ENCODE measurements around the gene EIF3A.

The EIF3A gene

GRCh38 chr10:119001717-119002500, 78.7 kb downstream of the EIF3A start:
- DNase-seq (ENCODE audit: low read depth) = no peak
- TF ChIP-seq, protein P1, sequence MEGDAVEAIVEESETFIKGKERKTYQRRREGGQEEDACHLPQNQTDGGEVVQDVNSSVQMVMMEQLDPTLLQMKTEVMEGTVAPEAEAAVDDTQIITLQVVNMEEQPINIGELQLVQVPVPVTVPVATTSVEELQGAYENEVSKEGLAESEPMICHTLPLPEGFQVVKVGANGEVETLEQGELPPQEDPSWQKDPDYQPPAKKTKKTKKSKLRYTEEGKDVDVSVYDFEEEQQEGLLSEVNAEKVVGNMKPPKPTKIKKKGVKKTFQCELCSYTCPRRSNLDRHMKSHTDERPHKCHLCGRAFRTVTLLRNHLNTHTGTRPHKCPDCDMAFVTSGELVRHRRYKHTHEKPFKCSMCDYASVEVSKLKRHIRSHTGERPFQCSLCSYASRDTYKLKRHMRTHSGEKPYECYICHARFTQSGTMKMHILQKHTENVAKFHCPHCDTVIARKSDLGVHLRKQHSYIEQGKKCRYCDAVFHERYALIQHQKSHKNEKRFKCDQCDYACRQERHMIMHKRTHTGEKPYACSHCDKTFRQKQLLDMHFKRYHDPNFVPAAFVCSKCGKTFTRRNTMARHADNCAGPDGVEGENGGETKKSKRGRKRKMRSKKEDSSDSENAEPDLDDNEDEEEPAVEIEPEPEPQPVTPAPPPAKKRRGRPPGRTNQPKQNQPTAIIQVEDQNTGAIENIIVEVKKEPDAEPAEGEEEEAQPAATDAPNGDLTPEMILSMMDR (conservative IDR thresholded peaks at IDR 0.05; ENCODE audit: low read depth, low read length) = no peak
- no peak overlapping the region for H3K4me3 ChIP-seq (ENCODE audit: low read length)

DNA sequence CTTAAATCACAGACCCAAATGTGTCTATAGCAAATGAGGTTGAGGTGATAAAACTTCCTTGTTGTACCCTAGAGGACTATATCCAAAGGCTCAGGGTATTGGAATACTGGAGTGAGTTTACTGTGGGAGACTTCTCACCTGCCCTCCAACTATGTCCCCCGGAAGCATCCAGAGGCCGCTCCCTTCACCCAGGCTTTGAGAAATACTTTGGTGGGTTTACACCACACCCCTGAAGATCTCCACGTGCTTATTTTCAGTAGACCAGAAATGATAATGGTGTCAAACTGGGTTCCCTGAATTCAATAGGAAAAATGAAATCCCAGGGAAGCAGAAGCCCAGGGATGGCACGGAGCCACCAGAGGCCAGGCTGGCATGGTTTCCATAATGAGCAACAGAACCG, 82.4 kb downstream of the EIF3A start:
- DNase-seq (ENCODE audit: low read depth) = no peak
- H3K4me3 ChIP-seq (ENCODE audit: low read length) = no peak overlapping the region
- TF ChIP-seq, protein P1 (conservative IDR thresholded peaks at IDR 0.05; ENCODE audit: low read depth, low read length) = no peak

- TF ChIP-seq, protein P1 (conservative IDR thresholded peaks at IDR 0.05; ENCODE audit: low read depth, low read length) = no peak
- no peak for DNase-seq (ENCODE audit: low read depth)
These were observed 83.2 kb downstream of the EIF3A start for GRCh38 chr10:118997379-118997778.

GRCh38 chr10:118995739-118996138, 84.9 kb downstream of the EIF3A start:
- H3K4me3 ChIP-seq (ENCODE audit: low read length) = no peak overlapping the region
- TF ChIP-seq, protein P1 (conservative IDR thresholded peaks at IDR 0.05; ENCODE audit: low read depth, low read length) = no peak
- no peak for DNase-seq (ENCODE audit: low read depth)

More at GRCh38 chr10:118997379-118997778, 83.2 kb downstream of the EIF3A start:
- H3K4me3 ChIP-seq (ENCODE audit: low read length) = no peak overlapping the region

DNA sequence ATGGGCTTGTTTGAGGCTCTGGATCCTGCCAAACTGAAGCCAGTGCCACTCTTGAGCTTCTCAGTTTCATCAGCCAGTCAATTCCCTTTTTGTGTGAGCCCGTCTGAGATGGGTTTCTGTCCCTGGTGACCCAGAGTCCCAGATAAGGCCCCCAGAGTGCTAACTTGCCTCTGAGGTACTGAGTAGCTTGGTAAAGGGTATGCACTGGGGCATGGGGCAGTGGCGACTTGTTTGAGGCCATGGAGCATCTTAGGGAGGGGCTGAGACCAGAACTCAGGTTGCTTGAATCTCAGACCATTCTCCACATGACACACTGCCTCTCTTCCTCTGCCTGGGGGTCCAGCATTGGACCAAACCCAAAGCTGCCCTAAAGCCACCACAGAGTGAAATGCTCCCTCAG, 86.3 kb downstream of the EIF3A start:
- no peak for DNase-seq (ENCODE audit: low read depth)
- TF ChIP-seq, protein P1 (conservative IDR thresholded peaks at IDR 0.05; ENCODE audit: low read depth, low read length) = no peak
- H3K4me3 ChIP-seq (ENCODE audit: low read length) = no peak overlapping the region

- H3K4me3 ChIP-seq (ENCODE audit: low read length) = no peak overlapping the region
- no peak for DNase-seq (ENCODE audit: low read depth)
- TF ChIP-seq, protein P1 (conservative IDR thresholded peaks at IDR 0.05; ENCODE audit: low read depth, low read length) = no peak
These were observed 87.4 kb downstream of the EIF3A start for GRCh38 chr10:118993214-118993613.

GRCh38 chr10:118992496-118992895, 88.1 kb downstream of the EIF3A start:
- DNase-seq (ENCODE audit: low read depth) = no peak
- H3K4me3 ChIP-seq (ENCODE audit: low read length) = no peak overlapping the region
- TF ChIP-seq, protein P1 (conservative IDR thresholded peaks at IDR 0.05; ENCODE audit: low read depth, low read length) = no peak
